ACHN (cell line): ENCODE results near the gene CHN1.
A peak's percentile ranks its signal among the peaks of the same experiment; 100 is the strongest.

Experiments used
- DNase-seq: peaks from one replicate; pipeline ENCODE4 v3.0.0-alpha.2; 2015
- in situ Hi-C: cut with HindIII; loops from 2 replicates; pipeline ENCODE4 v1.10.0; 2017; ENCODE audit warnings: low sequenced_read_pairs, low pct_ligation_motif_present, low pct_unique_long_range_greater_than_20kb

CHN1 gene

DNA sequence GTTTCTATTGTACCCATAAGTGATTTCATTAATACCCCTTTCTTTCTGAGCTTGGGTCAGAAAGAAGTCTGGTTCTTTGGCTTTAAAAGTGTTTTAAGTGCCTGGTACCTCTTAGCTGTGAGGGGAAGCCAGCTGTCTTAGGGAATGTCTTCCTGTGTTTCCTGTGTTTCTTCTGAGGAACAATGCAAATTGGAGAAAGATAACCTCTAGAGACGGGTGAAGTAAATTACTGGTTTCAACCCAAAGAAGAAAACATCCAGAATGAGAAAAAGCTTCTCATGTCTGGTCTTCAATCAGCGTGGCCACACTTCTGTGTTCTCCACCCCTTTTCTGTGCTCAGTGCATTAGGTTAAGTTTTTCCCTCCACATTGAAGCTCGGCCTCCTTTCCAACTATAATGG, 10.2 kb upstream of the CHN1 start:
- no peak for DNase-seq
- in situ Hi-C loops = no loop called here

DNA sequence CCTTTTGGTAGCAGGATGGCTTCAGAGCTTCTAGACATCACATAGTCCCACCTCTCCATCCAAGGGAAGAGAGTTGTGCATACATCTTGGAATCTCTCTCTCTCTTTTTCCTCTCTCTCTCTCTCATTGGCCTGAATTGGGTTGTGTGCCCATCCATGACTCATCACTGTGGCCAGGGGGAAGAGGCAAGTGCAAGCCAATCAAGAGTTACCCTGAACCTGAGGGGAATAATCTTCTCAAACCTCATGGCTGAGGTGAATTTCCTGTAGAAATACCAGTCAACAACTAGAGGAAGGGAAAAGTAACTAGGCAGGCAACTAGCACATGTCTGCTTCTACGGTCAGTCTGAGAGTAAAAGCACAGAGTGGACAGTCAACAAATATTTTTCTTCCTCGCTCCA, 7.3 kb upstream of the CHN1 start:
- in situ Hi-C loops = no loop called here
- no peak for DNase-seq

GRCh38 chr2:175011505-175011904, 6.3 kb upstream of the CHN1 start:
- in situ Hi-C loops = no loop called here
- DNase-seq = no peak

DNA sequence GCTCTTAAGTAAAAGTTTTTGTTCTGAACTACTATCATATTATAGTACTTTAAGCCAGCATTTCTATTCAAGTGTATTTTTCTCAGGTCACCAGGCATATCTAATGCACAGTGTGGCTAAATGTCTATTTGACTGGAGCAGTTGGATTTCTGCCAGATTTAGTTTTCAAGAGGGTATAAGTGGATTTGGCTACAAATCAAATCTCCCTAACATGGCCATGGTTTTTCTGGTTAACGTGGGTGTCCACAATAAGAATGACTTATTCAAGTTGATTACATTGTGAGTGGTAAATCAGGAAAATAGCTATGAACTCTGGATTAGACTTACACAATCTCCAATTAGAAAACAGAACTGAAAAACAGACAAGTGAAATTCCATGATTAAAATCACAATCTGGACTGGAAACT, 5.7 kb upstream of the CHN1 start:
- no peak for DNase-seq
- in situ Hi-C loops = no loop called here

DNA sequence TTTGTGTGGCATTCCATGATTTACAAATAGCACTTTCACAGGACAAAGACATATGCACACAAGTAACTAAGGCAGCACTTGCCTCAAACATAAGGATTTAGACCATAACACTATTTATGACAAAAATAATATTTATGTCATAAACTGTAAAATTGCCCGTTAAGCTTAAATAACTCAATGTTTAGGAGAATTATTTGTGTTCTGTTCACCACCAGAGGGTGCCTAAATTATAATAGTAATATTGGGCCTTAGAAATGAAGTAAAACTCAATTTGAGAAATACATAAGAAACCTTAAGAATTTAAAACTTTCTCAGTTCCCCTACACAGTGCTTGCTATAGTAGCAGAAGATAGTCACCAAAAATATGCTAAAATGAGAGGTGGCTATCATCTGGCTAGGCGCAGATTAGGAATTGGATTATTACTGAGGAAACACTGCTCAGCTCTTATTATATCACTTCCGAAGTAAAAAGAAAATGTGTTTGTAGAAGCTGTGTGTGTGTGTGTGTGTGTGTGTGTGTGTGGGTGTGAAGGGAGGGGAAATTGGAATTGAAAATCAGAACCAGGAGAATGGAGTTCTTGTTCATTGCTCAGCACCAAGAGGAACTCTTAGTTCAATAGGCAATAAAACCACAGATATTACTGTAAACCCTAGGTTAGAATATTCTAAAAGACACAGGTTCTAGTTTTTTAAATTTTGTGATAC, 4.9 kb upstream of the CHN1 start:
- no peak for DNase-seq
- in situ Hi-C loops = no loop called here

- no peak for DNase-seq
Measured at GRCh38 chr2:175008801-175009495, 3.8 kb upstream of the CHN1 start.

DNA sequence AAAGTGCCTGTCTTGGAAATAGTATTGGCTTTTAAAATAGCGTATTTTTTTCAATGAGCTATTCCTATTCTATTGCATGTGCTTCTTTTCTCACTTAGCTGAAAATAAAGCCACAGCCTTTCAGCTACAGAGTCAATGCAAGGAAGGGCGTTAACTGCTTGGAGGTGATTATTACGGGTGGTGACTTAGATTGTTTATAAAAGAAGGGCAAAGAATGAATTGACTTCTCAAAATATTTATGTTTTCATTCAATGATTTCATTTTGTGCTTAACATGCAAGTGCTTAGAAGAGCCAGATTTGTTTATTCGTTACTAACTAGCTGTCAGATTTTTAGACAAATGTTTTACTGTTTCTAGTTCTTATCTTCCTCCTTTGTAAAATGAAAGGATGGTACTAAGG, 2.8 kb upstream of the CHN1 start:
- in situ Hi-C loops = no loop called here
- DNase-seq = no peak

More at GRCh38 chr2:175008801-175009495, 3.8 kb upstream of the CHN1 start:
- in situ Hi-C loops = no loop called here

GRCh38 chr2:175007510-175007909, 2.3 kb upstream of the CHN1 start:
- DNase-seq = no peak
- in situ Hi-C loops = no loop called here

DNA sequence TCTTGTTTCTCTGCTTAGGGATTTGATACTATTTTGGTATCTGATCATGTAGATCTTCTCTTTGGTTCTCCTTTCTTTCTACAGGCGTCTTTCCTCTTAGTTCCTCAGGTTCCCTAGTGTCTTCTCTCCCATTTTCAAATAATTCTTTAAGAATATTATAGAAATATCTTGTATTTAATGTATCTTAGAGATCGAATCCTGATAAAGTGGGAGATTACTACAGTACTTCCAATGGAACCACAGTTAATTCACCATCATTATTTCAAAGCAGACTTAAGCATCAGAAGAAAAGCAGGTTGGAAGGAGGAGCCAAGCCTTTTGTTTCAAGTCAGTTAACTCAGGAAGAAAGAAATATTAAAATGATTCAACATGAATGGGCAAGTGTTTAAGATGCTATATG, 1.1 kb upstream of the CHN1 start:
- no peak for DNase-seq
- in situ Hi-C loops = no loop called here

DNA sequence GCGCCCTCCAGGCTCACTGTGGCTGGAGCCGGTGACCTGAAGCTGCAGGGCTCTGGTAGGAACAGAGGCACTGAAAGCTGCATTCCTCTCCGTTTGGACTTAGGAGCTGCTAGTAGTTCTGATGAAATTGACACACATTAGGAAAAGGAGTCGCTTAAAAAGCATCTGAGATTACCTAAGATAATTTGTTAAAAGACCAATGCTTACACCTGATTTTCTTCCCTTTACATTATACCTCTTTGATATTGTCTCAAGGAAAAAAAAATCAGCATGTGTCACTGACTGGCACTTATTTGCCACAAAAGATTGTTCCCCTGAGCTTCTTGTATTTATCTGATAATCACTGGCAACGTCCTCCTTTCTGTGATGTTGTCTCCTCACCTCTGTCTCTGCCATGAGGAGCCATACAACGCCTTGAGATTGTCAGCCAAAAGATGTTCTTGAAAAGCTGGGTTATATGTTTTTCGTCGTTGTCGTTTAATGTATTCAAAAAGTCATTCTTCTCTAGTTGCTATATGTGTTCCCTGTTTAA, 618 bp upstream of the CHN1 start:
- DNase-seq = no peak
- in situ Hi-C loops = no loop called here

DNA sequence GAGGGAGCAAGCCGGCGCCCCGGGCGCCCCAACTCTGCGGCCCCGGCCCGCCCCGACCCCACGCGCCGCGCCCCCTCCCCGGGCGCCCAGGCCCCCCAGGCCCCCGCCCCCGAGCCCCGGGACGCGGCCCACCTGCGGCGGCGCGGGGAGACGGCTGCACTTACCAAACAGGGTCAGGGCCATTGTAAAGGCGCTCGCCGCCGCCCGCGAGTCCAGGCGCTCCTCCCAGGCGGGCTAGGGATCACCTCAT, 526 bp downstream of the CHN1 start:
- no peak for DNase-seq
- in situ Hi-C loops = no loop called here

GRCh38 chr2:175003875-175004729, 1.1 kb downstream of the CHN1 start:
- in situ Hi-C loops = no loop called here
- peak; percentile 50 for DNase-seq

DNA sequence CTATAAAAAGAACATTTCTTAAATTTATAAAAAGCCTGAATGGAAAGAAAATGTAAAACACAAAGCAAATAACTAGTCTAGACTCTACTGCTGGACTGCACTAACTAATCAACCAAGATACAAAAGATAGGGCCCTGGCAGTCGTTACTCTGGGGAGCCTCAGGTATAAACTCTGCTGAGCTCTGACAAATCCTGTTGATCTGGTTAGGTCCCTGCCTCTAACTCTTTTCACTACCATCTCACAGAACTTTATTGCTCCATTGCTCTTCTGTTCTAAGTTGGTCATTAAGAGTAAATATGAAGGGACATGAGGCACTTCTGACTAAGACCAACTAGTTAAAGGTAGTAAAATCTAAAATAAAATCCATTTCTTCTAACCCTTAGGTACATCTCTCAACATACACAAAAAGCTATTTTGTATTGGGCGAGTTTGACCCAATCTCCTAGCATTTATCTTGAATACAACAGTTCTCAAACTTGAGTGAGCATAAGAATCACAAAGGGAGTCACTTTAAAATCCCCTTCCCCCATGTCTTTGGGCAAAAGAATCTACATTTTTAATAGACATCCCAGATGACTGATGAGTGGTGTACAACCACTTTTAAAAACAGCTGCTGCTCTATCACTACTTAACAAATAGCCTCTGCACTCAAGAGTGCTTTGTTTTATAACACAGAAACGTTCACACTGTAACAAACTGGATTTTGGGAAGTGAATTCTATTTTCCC, 2.5 kb downstream of the CHN1 start:
- in situ Hi-C loops = no loop called here

GRCh38 chr2:175001566-175001965, 3.6 kb downstream of the CHN1 start:
- in situ Hi-C loops = no loop called here
- no peak for DNase-seq

More for the DNA sequence above, 2.5 kb downstream of the CHN1 start:
- no peak for DNase-seq

- in situ Hi-C loops = no loop called here
- no peak for DNase-seq
Measured at GRCh38 chr2:174997110-174997509, 8.1 kb downstream of the CHN1 start.

GRCh38 chr2:174996622-174997021, 8.6 kb downstream of the CHN1 start:
- no peak for DNase-seq
- in situ Hi-C loops = no loop called here

- no peak for DNase-seq
- in situ Hi-C loops = no loop called here
Measured at GRCh38 chr2:174994381-174994780, 10.8 kb downstream of the CHN1 start.

DNA sequence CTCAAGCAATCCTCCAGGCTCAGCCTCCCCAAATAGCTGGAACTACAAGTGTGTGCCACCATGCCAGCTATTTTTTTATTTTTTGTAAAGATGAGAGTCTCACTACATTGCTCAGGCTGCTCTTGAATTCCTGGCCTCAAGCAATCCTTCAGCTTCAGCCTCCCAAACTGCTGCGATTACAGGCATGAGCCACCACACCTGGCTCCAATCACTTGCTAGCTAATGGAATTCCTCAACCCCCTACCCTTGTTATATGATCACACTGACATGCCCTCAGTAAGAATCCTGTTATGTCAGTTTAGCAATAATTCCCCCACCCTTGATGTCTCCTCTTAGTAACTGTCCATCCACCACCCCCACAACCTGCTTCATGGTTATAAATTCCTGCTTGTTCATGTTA, 12.3 kb downstream of the CHN1 start:
- in situ Hi-C loops = no loop called here

DNA sequence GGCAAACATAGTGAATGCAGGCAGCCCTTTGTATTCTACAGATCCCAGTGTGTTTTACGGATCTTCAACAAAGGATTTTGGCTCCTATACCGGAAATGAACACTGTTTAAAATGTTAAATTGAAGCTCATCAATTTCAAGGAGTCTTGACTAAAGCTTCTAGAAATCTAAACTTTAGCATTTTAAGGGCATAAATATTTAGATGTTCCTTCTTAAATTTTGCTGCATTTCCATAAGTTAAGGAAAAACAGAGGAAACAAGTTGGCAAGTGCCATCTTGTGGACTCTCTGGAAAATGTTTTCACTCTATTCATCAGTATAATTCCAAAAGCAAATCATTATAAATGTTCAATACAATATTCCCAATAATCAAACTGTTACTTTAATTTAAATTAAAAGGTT, 19.6 kb downstream of the CHN1 start:
- in situ Hi-C loops = loop anchor here (10.0 kb wide), 1 partner anchor 211 kb away; no protein-coding TSS in a partner anchor
- peak; percentile 47 for DNase-seq

More for the DNA sequence above, 12.3 kb downstream of the CHN1 start:
- DNase-seq = no peak
